Thyroid gland (tissue), 4 donors: Measurements from ENCODE around the gene CLEC20A. TPM values are rescaled to one million over a fixed set of nuclear protein-coding genes. Genes with fewer than 3 reads are reported as not detected.
"Not testable (repeated sequence)": the region's sequence is repeated elsewhere in the genome, so short reads cannot be mapped to it uniquely, and the experiment has no call there.

Experiments
- DNase-seq, 2 donors: peaks; one replicate each; pipeline ENCODE4 v3.0.0-alpha.2; 2019
- H3K27ac ChIP-seq, 3 donors: fragments of 200-600 bp; sonication (generic); 1 replicate in 2 of 3; 2 replicates in 1 of 3; pipeline ENCODE4 v1.5.1; 2016 to 2019; ENCODE audit warnings: mild to moderate bottlenecking in 1 of 3, moderate library complexity in 1 of 3
- H3K27me3 ChIP-seq: fragments of 200-600 bp; sonication (generic); one replicate; pipeline ENCODE4 v1.5.1; 2019
- H3K36me3 ChIP-seq, 2 donors: fragments of 200-600 bp; sonication (generic); one replicate each; pipeline ENCODE4 v1.5.1; 2016 to 2019
- H3K4me1 ChIP-seq, 2 donors: fragments of 200-600 bp; sonication (generic); one replicate each; pipeline ENCODE4 v1.5.1; 2017 to 2019
- H3K4me3 ChIP-seq, 3 donors: fragments of 200-600 bp; sonication (generic); replicated peaks in 1 of 3; 1 replicate in 2 of 3; 2 replicates in 1 of 3; pipeline ENCODE4 v1.5.1; 2016; ENCODE audit warnings: mild to moderate bottlenecking in 1 of 3
- H3K9me3 ChIP-seq: fragments of 200-600 bp; sonication (generic); one replicate; pipeline ENCODE4 v1.5.1; 2017
- POLR2A ChIP-seq, 2 donors: fragments of 450-650 bp; IDR thresholded peaks; one replicate each; pipeline ENCODE4 v1.6.1; 2017; ENCODE audit warnings: antibody characterized with exemption in 2 of 2, mild to moderate bottlenecking in 2 of 2, moderate library complexity in 1 of 2
- WGBS, 2 donors: methylation state at CpG; one replicate each; pipeline ENCODE4 v1.1.5; 2017; 5-methylcytosine and 5-hydroxymethylcytosine counted together
- intact Hi-C: fragments of 100-400 bp; cut with DNase I; formaldehyde crosslinking; loops from one replicate; pipeline ENCODE4 v1.15.1; 2023
- total RNA-seq, 4 donors: library from RNA; depleted of rRNA; stranded (reverse); fragments of >200 nt; gene quantifications; one replicate each; pipeline ENCODE4 v1.2.3, GENCODE V29; 2016
- TF ChIP-seq, protein P1 (sequence below), 6 experiments: fragments of 200-600 bp in 3 of 6; fragments of 450-650 bp in 3 of 6; sonication (generic) in 3 of 6; IDR thresholded peaks; one replicate each; pipeline ENCODE4 v1.5.1; 2016 to 2019; ENCODE audit warnings: antibody characterized with exemption in 6 of 6, mild to moderate bottlenecking in 2 of 6, inconsistent platforms in 1 of 6, moderate library complexity in 1 of 6

CLEC20A gene
- total RNA-seq, 4 donors from 2014 or later: not detected

DNA sequence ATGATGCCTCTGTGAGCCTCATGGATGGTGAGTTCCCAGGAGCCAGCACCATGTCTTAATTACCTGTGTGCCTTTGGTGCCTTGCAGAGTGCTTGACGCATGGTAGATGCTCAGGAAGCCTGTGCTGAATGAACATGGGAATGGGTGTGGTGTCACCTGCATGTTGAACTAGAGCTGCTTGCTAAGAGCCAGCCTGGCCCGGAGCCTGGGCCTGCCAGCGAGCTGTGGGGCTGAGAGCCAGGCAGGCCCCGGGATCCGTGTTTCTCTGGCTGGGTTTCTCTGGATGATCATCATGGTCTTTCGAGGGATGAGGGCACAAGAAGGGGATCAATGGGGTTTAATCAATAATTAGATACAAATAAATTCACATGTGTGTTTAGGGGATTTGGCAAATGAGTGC, 9.4 kb upstream of the CLEC20A start:
- Histone ChIP-seq H3K36me3 (no peaks in the 10 kb centered on the region), H3K4me1 (no peaks in the 10 kb centered on the region), H3K27ac (no peak overlapping the region), H3K4me3 (no peak overlapping the region), H3K9me3 (no peaks in the 10 kb centered on the region), H3K27me3 (no peaks in the 10 kb centered on the region)
- WGBS, 2 donors: 76 to 87% methylated on average over 6 of the region's 6 CpGs
- intact Hi-C loops: no loop called here
- no peak for TF ChIP-seq POLR2A (IDR thresholded peaks at IDR 0.05)
- TF ChIP-seq, protein P1, sequence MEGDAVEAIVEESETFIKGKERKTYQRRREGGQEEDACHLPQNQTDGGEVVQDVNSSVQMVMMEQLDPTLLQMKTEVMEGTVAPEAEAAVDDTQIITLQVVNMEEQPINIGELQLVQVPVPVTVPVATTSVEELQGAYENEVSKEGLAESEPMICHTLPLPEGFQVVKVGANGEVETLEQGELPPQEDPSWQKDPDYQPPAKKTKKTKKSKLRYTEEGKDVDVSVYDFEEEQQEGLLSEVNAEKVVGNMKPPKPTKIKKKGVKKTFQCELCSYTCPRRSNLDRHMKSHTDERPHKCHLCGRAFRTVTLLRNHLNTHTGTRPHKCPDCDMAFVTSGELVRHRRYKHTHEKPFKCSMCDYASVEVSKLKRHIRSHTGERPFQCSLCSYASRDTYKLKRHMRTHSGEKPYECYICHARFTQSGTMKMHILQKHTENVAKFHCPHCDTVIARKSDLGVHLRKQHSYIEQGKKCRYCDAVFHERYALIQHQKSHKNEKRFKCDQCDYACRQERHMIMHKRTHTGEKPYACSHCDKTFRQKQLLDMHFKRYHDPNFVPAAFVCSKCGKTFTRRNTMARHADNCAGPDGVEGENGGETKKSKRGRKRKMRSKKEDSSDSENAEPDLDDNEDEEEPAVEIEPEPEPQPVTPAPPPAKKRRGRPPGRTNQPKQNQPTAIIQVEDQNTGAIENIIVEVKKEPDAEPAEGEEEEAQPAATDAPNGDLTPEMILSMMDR (IDR thresholded peaks at IDR 0.05): no peak
- peak in 1 of 2 donors; percentile 17 for DNase-seq

DNA sequence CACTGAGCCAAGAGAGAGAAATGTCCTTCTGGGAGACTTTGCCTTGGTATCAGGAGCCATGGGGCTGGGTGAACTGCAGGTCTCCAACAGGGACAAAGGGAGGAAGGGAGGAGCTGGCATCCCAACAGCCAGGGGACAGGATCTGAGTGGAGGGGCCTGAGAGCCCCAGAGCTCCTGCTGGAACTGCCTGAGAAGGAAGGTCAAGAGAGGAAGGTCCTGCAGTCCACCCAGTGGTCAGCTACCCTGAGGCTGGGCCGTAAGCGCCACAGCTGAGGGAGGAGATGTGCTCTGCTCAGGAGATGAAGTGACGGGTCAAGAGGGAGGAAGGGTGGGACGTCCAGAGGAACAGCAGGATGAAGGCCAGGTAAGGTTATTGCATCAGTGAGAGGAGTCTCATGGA, 7.5 kb upstream of the CLEC20A start:
- Histone ChIP-seq H3K27ac (no peak overlapping the region), H3K9me3 (no peaks in the 10 kb centered on the region), H3K4me1 (no peaks in the 10 kb centered on the region), H3K36me3 (no peaks in the 10 kb centered on the region), H3K4me3 (no peak overlapping the region), H3K27me3 (no peaks in the 10 kb centered on the region)
- WGBS, 2 donors: 83 to 87% methylated on average over 4 of the region's 4 CpGs
- TF ChIP-seq, protein P1 (IDR thresholded peaks at IDR 0.05): no peak
- TF ChIP-seq POLR2A (IDR thresholded peaks at IDR 0.05): no peak
- intact Hi-C loops: loop anchor here (5.0 kb wide), 1 partner anchor 192 kb away; no protein-coding TSS in a partner anchor
- no peak for DNase-seq

DNA sequence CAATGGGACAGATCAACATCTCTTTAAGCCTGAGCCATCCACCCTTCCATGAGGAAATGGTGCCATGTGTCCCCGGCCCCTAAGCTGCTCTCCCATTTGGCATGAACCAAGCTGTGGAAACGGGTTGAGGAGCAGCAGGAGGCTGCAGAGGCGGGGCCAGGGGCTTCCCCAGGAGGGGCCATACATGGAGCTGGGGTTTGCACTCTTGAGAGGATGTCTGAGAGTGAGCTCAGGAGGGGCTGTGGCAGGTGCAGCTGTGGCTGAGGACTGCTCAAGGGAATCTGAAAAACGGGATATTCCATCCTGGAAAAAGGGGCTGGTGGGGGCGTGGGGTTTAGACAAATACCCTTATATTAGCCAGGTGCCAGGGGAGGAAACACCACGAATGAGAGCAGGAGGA, 7.1 kb upstream of the CLEC20A start:
- DNase-seq: no peak
- Histone ChIP-seq H3K27me3 (no peaks in the 10 kb centered on the region), H3K36me3 (no peaks in the 10 kb centered on the region), H3K4me1 (no peaks in the 10 kb centered on the region), H3K27ac (no peak overlapping the region), H3K9me3 (no peaks in the 10 kb centered on the region), H3K4me3 (no peak overlapping the region)
- 63 to 66% methylated on average over 6 of the region's 6 CpGs for WGBS, 2 donors
- TF ChIP-seq, protein P1 (IDR thresholded peaks at IDR 0.05): no peak
- TF ChIP-seq POLR2A (IDR thresholded peaks at IDR 0.05): no peak
- intact Hi-C loops: loop anchor here (5.0 kb wide), 1 partner anchor 192 kb away; no protein-coding TSS in a partner anchor

DNA sequence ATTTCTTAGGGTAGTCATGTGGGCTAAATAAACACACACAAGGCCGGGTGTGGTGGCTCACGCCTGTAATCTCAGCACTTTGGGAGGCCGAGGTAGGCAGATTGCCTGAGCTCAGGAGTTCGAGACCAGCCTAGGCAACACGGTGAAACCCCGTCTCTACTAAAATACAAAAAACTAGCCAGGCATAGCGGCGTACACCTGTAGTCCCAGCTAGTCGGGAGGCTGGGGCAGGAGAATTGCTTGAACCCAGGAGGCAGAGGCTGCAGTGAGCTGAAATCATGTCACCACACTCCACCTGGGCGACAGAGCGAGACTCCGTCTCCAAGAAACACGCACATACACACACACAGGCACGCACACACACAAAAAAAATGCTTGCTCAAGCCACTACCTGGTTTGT, 6.6 kb upstream of the CLEC20A start:
- not testable (repeated sequence) for H3K27me3 ChIP-seq, H3K4me3 ChIP-seq, H3K4me1 ChIP-seq, H3K36me3 ChIP-seq, H3K9me3 ChIP-seq, H3K27ac ChIP-seq, DNase-seq
- WGBS, 2 donors: 95 to 96% methylated on average over 14 of the region's 14 CpGs
- intact Hi-C loops: loop anchor here (5.0 kb wide), 1 partner anchor 191 kb away; no protein-coding TSS in a partner anchor

DNA sequence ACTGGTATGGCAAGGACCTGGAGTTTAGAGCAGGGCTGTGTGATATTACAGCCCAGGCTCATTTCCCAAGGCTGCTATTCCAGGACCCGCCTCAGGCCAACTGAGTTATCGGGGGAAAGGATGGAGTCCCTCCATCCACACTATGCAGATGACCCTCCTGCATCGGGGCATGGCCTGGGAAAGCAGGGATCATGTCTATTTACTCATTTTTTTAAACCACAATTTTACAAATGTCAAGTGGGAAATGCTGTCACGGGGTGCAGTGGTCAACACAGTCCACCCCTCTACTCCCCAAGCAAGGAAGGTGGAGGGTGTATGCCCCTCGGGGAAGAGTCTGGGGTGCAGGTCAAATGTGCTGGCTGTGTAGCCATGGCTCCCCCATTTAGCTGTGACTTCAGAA, 6.1 kb upstream of the CLEC20A start:
- intact Hi-C loops: loop anchor here (5.0 kb wide), 1 partner anchor 191 kb away; no protein-coding TSS in a partner anchor
- Histone ChIP-seq H3K9me3 (no peaks in the 10 kb centered on the region), H3K36me3 (no peaks in the 10 kb centered on the region), H3K4me1 (no peaks in the 10 kb centered on the region), H3K27me3 (no peaks in the 10 kb centered on the region), H3K4me3 (no peak overlapping the region), H3K27ac (no peak overlapping the region)
- DNase-seq: no peak
- 86 to 88% methylated on average over 5 of the region's 5 CpGs for WGBS, 2 donors
- no peak for TF ChIP-seq POLR2A (IDR thresholded peaks at IDR 0.05)
- TF ChIP-seq, protein P1 (IDR thresholded peaks at IDR 0.05): no peak

DNA sequence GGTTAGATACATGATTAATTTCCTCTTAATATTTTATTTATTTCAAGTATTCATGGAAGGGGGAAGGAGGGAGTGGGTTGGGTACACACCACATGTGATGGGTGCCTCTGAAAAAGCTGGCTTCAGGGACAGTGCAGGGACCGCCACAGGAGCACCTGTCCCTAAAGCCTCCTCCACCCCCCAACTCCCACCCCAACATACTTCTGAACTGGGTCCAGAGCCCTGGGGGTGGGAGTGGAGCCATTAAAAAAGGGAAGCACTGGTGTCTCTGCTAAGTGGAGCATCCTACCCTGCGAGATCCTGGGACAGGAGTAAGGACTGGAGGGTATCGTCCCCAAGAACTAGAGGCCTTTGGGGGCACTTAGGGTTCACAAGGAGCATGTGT, 5.6 kb upstream of the CLEC20A start:
- WGBS, 2 donors: 90 to 94% methylated on average over 3 of the region's 3 CpGs
- Histone ChIP-seq H3K36me3 (no peaks in the 10 kb centered on the region), H3K4me1 (no peaks in the 10 kb centered on the region), H3K4me3 (no peak overlapping the region), H3K27me3 (no peaks in the 10 kb centered on the region), H3K27ac (no peak overlapping the region), H3K9me3 (no peaks in the 10 kb centered on the region)
- TF ChIP-seq POLR2A (IDR thresholded peaks at IDR 0.05): no peak
- TF ChIP-seq, protein P1 (IDR thresholded peaks at IDR 0.05): no peak
- no peak for DNase-seq
- intact Hi-C loops: loop anchor here (5.0 kb wide), 1 partner anchor 190 kb away; no protein-coding TSS in a partner anchor
